Measurements from ENCODE around the gene NDUFAF8. TPM values are rescaled to one million over a fixed set of nuclear protein-coding genes. Genes with fewer than 3 reads are reported as not detected.
A peak's percentile ranks its signal among the peaks of the same experiment; 100 is the strongest.

The NDUFAF8 gene
- total and polyA plus RNA-seq, 10 of the 15 experiments (the other 5 are each of a cell fraction or from before 2014, with no cell fraction given): 22.0 to 307 (median 106) TPM

DNA sequence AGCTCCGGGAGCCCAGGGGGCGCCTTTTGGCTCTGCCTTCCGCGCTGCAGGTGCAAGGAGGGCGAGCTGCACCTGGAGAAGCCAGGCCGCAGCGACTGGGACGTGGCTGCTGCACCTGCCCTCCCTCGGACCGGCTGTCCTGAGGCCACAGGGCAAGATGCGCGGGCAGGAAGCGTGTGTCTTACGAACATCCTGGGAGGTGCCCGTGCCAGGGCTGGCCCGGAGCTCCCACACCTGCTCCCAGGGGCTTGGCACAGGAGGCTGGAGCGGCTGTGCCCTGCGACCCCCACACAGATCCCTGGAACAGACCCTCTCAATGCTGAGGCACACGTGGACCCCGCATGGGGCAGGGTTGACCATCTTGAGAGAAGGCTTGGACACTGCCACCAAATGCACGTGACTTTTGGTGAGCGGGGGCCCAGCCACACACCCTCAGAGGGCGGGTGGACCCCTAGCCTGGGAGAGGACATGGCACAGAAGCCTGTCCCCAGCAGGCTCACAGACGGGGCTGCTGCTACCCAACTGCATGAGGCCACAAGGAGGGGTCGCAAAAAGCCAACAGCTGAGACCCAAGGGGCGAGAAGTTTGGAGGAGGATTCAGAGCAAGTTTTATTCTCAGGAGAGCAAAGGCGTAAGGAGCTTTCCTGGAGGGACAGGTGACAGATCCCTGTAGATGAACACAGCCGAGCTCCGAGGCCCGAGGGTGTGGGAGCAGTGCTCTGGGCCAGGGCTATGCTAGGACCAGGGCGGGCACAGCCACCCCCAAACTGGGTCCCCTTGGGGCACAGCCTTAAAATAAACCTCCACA lies 11.4 kb downstream of the NDUFAF8 start:
- Histone ChIP-seq H3K79me2 (ENCODE audit: control insufficient read depth, insufficient read depth, low read length) (no peaks in the 10 kb centered on the region), H3K9me3 (replicated peaks; ENCODE audit: control insufficient read depth, insufficient read depth, low read length) (no peaks in the 10 kb centered on the region), H3K4me2 (ENCODE audit: control insufficient read depth, insufficient read depth) (no peak overlapping the region), H3K36me3 (ENCODE audit: control insufficient read depth in 2 of 2, insufficient read depth in 2 of 2, low read length in 1 of 2) (peaks cover 2% of the 10 kb centered on the region in 2 experiments; a peak in 3 of 4 replicates), H3K4me3 (no peak overlapping the region), H3K27ac (ENCODE audit: control insufficient read depth, insufficient read depth) (no peak overlapping the region), H3K9ac (ENCODE audit: control insufficient read depth, insufficient read depth, low read length) (no peak overlapping the region), H3K27me3 (replicated peaks in 1 of 2; ENCODE audit: control insufficient read depth in 2 of 2, insufficient read depth in 2 of 2, low read length in 1 of 2) (no peaks in the 10 kb centered on the region), H3K4me1 (ENCODE audit: control insufficient read depth, insufficient read depth, low read length) (peaks cover 4% of the 10 kb centered on the region), H4K20me1 (ENCODE audit: control insufficient read depth, insufficient read depth) (no peaks in the 10 kb centered on the region), H2AFZ (ENCODE audit: control insufficient read depth, low read depth, low read length) (no peak overlapping the region)
- ChIA-PET RAD21 (ENCODE audit: unreplicated experiment) (no interaction called here), SMC1A (ENCODE audit: uncharacterized antibody, unreplicated experiment) (no interaction called here), CTCF (interaction anchor here (1.6 kb wide), 1 partner anchor 234 kb away, joined by 6 read pairs; no protein-coding TSS in a partner anchor), POLR2A (no interaction called here)
- in situ Hi-C loops (cut with MboI) (no loop called here), intact Hi-C loops (cut with micrococcal nuclease; ENCODE audit: unreplicated experiment) (loop anchor here (5.0 to 10.0 kb wide), 2 partner anchors 264 to 352 kb away; partner anchors contain the start of gene ACTG1)
- 84% methylated on average over 24 of the region's 31 CpGs for WGBS (ENCODE audit: insufficient coverage, insufficient replicate concordance, low lambda C conversion rate, missing lambda C conversion rate)
- FAIRE-seq (no peak), DNase-seq (ENCODE audit: low read depth, low spot score) (no peak), ATAC-seq (no peak)
- no peak for TF ChIP-seq MLLT1 (IDR thresholded peaks at IDR 0.05)
- no peak for TF ChIP-seq TCF3 (IDR thresholded peaks at IDR 0.05; ENCODE audit: borderline replicate concordance, insufficient read depth, low read depth, low read length)
- peak; percentile 17; the same call in 1 of the 2 replicates for TF ChIP-seq POLR2A (IDR thresholded peaks at IDR 0.05; ENCODE audit: low read depth, low read length)
- TF ChIP-seq NFXL1 (IDR thresholded peaks at IDR 0.05; ENCODE audit: borderline replicate concordance): no peak
- TF ChIP-seq YY1 (IDR thresholded peaks at IDR 0.05; ENCODE audit: low read depth, low read length): no peak
- TF ChIP-seq CHD2 (IDR thresholded peaks at IDR 0.05; ENCODE audit: borderline replicate concordance, low read depth, low read length): no peak
- TF ChIP-seq IKZF1 (conservative IDR thresholded peaks at IDR 0.05): no peak
- TF ChIP-seq, protein P1, sequence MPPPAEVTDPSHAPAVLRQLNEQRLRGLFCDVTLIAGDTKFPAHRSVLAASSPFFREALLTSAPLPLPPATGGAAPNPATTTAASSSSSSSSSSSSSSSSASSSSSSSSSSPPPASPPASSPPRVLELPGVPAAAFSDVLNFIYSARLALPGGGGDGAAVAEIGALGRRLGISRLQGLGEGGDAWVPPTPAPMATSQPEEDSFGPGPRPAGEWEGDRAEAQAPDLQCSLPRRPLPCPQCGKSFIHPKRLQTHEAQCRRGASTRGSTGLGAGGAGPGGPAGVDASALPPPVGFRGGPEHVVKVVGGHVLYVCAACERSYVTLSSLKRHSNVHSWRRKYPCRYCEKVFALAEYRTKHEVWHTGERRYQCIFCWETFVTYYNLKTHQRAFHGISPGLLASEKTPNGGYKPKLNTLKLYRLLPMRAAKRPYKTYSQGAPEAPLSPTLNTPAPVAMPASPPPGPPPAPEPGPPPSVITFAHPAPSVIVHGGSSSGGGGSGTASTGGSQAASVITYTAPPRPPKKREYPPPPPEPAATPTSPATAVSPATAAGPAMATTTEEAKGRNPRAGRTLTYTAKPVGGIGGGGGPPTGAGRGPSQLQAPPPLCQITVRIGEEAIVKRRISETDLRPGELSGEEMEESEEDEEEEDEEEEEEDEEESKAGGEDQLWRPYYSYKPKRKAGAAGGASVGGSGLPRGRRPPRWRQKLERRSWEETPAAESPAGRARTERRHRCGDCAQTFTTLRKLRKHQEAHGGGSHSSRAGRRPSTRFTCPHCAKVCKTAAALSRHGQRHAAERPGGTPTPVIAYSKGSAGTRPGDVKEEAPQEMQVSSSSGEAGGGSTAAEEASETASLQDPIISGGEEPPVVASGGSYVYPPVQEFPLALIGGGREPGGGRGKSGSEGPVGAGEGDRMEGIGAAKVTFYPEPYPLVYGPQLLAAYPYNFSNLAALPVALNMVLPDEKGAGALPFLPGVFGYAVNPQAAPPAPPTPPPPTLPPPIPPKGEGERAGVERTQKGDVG (CRISPR knock-in tag; IDR thresholded peaks at IDR 0.05): no peak
- no peak for TF ChIP-seq FOS (IDR thresholded peaks at IDR 0.05; ENCODE audit: borderline replicate concordance, extremely low read depth, insufficient read length)
- BruUV-seq (replicated peaks): no TSS peak

Data from GM12878 (cell line).